ENCODE results near the gene TSPAN11. TPM values are rescaled to one million over a fixed set of nuclear protein-coding genes. Genes with fewer than 3 reads are reported as not detected.

The TSPAN11 gene
- total and polyA plus RNA-seq, 2 of the 8 experiments (the other 6 are each of a cell fraction or from before 2014, with no cell fraction given), result 3.9 to 8.2 TPM

DNA sequence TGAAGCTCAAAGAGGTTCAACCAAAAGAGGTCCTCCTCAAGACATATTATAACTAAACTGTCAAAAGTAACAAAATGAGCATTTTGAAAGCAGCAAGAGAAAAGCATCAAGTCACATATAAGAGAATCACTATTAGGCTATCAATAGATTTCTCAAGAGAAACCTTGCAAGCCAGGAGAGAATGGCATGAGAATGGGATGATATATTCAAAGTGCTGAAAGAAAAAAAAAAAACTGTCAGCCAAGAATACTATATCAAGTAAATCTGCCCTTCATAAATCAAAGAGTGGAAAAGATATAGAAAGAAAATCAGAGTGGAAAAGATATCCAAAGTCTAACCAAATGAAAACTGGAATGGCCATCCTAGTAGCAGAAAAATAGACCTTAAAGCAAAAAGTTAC lies 39.3 kb upstream of the TSPAN11 start:
- no peak for TF ChIP-seq POLR2AphosphoS5 (IDR thresholded peaks at IDR 0.05; ENCODE audit: low read depth, low read length)
- TF ChIP-seq TAF7 (optimal IDR thresholded peaks at IDR 0.05; ENCODE audit: borderline replicate concordance, low read depth, low read length), result no peak
- no peak for TF ChIP-seq CBX8 (IDR thresholded peaks at IDR 0.05; ENCODE audit: borderline replicate concordance, low read depth, low read length)
- TF ChIP-seq TBP (IDR thresholded peaks at IDR 0.05; ENCODE audit: low read depth, low read length), result no peak
- TF ChIP-seq CBX5 (IDR thresholded peaks at IDR 0.05; ENCODE audit: low read depth, low read length), result no peak
- no peak for FAIRE-seq

More for the DNA sequence above, 39.3 kb upstream of the TSPAN11 start:
- no peak for DNase-seq (ENCODE audit: low read depth in 1 of 2, low spot score in 2 of 2)
- CTCF ChIA-PET (ENCODE audit: partially characterized antibody), result no interaction called here
- H3K56ac ChIP-seq (replicated peaks; ENCODE audit: insufficient read length, low read depth, low read length), result no peak overlapping the region
- no peaks in the 10 kb centered on the region for H3K4me1 ChIP-seq (replicated peaks in 1 of 4; ENCODE audit: control insufficient read depth in 3 of 4, insufficient read depth in 4 of 4, low read length in 3 of 4)
- H3K79me2 ChIP-seq (ENCODE audit: control insufficient read depth in 1 of 2, insufficient read depth in 2 of 2, low read length in 2 of 2), result no peaks in the 10 kb centered on the region
- H3K9ac ChIP-seq (replicated peaks in 1 of 4; ENCODE audit: extremely low read depth in 1 of 4, low read depth in 3 of 4, low read length in 3 of 4), result no peak overlapping the region
- H3K27me3 ChIP-seq (replicated peaks in 1 of 4; ENCODE audit: control insufficient read depth in 3 of 4, extremely low read depth in 1 of 4, insufficient read depth in 3 of 4, low read length in 3 of 4), result no peaks in the 10 kb centered on the region
- no peak overlapping the region for H3K14ac ChIP-seq (ENCODE audit: insufficient read length)
- no peak overlapping the region for H4K8ac ChIP-seq (ENCODE audit: extremely low read depth, insufficient read depth, low read length)
- H2AK5ac ChIP-seq (ENCODE audit: low read depth, low read length), result no peak overlapping the region
- POLR2A ChIA-PET (ENCODE audit: partially characterized antibody), result no interaction called here
- no peak overlapping the region for H3K4me3 ChIP-seq (ENCODE audit: extremely low read depth in 1 of 4, insufficient read depth in 2 of 4, low read depth in 3 of 4, low read length in 4 of 4)
- H2BK20ac ChIP-seq (ENCODE audit: low read length), result no peak overlapping the region
- H4K5ac ChIP-seq (ENCODE audit: insufficient read length, low read depth, low read length), result no peak overlapping the region
- no peak overlapping the region for H3K4ac ChIP-seq (replicated peaks; ENCODE audit: insufficient read length, low read depth, low read length)
- peaks cover 0 to 2% of the 10 kb centered on the region in 2 experiments; a peak in 1 of 4 replicates for H3K9me3 ChIP-seq (ENCODE audit: insufficient read depth in 2 of 2, low read depth in 1 of 2, low read length in 1 of 2)
- H3K27ac ChIP-seq (ENCODE audit: low read depth, low read length), result no peak overlapping the region
- H2BK120ac ChIP-seq (replicated peaks; ENCODE audit: low read depth, low read length), result no peak overlapping the region
- no peak overlapping the region for H2AFZ ChIP-seq (ENCODE audit: low read length)
- no peak overlapping the region for H2BK15ac ChIP-seq (ENCODE audit: low read length)
- no peak overlapping the region for H2BK5ac ChIP-seq (ENCODE audit: low read depth, low read length)
- no peak overlapping the region for H3K23ac ChIP-seq (ENCODE audit: insufficient read length)
- no peak overlapping the region for H4K91ac ChIP-seq (replicated peaks; ENCODE audit: insufficient read length, low read length)
- no peaks in the 10 kb centered on the region for H3K36me3 ChIP-seq (ENCODE audit: control insufficient read depth in 2 of 4, insufficient read depth in 4 of 4, low read length in 3 of 4)
- no peaks in the 10 kb centered on the region for H3K23me2 ChIP-seq (ENCODE audit: low read depth, low read length)
- H4K20me1 ChIP-seq (replicated peaks in 1 of 2; ENCODE audit: control insufficient read depth in 1 of 2, insufficient read depth in 2 of 2, low read length in 2 of 2), result no peaks in the 10 kb centered on the region
- no peaks in the 10 kb centered on the region for H3K79me1 ChIP-seq (ENCODE audit: low read depth, low read length)
- H3K4me2 ChIP-seq (ENCODE audit: insufficient read depth in 1 of 2, low read depth in 2 of 2, low read length in 2 of 2), result no peak overlapping the region
- no peak overlapping the region for H3K18ac ChIP-seq (ENCODE audit: extremely low read depth, low read length)
- no peak overlapping the region for H2BK12ac ChIP-seq (ENCODE audit: low read depth, low read length)

All from H1 (cell line).